ENCODE measurements around the gene CHST8. TPM values are rescaled to one million over a fixed set of nuclear protein-coding genes. Genes with fewer than 3 reads are reported as not detected.

CHST8 gene
- total RNA-seq, 2 experiments from 2014 or later: not detected

GRCh38 chr19:33718651-33719254, 97.0 kb downstream of the CHST8 start:
- Mint-ChIP-seq H3K36me3 (ENCODE audit: low read depth) (no peaks in the 10 kb centered on the region), H3K27ac (no peak overlapping the region), H3K4me3 (no peak overlapping the region), H3K4me1 (no peaks in the 10 kb centered on the region), H3K27me3 (no peaks in the 10 kb centered on the region), H3K9me3 (peaks cover 6% of the 10 kb centered on the region)
- ChIA-PET CTCF (no interaction called here), POLR2A (no interaction called here)
- DNase-seq: no peak

GRCh38 chr19:33719366-33720154, 97.8 kb downstream of the CHST8 start:
- no peaks in the 10 kb centered on the region for H3K36me3 Mint-ChIP-seq (ENCODE audit: low read depth)
- POLR2A ChIA-PET: no interaction called here
- H3K27ac Mint-ChIP-seq: no peak overlapping the region
- H3K4me3 Mint-ChIP-seq: no peak overlapping the region
- CTCF ChIA-PET: interaction anchor here (0.6 kb wide), 1 partner anchor 243 kb away, joined by 7 read pairs; no protein-coding TSS in a partner anchor
- H3K27me3 Mint-ChIP-seq: no peaks in the 10 kb centered on the region
- H3K4me1 Mint-ChIP-seq: no peaks in the 10 kb centered on the region
- no peak for DNase-seq
- H3K9me3 Mint-ChIP-seq: peaks cover 6% of the 10 kb centered on the region

- Mint-ChIP-seq H3K36me3 (ENCODE audit: low read depth) (no peaks in the 10 kb centered on the region), H3K4me1 (no peaks in the 10 kb centered on the region), H3K9me3 (peaks cover 2% of the 10 kb centered on the region), H3K27ac (no peak overlapping the region), H3K27me3 (no peaks in the 10 kb centered on the region), H3K4me3 (no peak overlapping the region)
- CTCF ChIA-PET: interaction anchor here (0.6 kb wide), 1 partner anchor 244 kb away, joined by 7 read pairs; no protein-coding TSS in a partner anchor
- POLR2A ChIA-PET: no interaction called here
- DNase-seq: no peak
These were observed 98.4 kb downstream of the CHST8 start for GRCh38 chr19:33720155-33720493.

- Mint-ChIP-seq H3K27me3 (no peaks in the 10 kb centered on the region), H3K36me3 (ENCODE audit: low read depth) (no peaks in the 10 kb centered on the region), H3K4me1 (no peaks in the 10 kb centered on the region), H3K27ac (no peak overlapping the region), H3K9me3 (peaks cover 2% of the 10 kb centered on the region), H3K4me3 (no peak overlapping the region)
- ChIA-PET CTCF (no interaction called here), POLR2A (no interaction called here)
- no peak for DNase-seq
These were observed 99.2 kb downstream of the CHST8 start for GRCh38 chr19:33720691-33721682.

DNA sequence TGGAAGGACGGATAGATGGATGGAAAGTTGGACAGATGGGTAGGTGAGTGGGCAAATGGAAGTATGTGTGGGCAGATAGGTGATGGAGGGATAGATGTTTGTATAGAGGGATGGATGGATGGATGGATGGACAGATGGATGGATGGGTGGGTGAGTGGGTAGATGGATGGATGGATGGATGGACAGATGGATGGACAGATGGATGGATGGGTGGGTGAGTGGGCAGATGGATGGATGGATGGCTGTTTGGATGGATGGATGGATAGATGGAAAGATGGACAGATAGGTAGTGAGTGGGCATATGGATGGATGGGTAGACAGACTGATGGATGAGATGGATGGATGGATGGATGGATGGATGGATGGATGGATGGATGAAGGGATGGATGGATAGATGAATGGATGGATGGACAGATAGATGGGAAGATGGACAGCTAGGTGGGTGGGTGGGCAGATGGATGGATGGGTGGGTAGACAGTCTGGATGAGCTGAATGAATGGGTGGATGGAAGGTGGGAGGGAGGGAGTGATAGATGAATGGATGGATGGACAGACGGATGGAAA, 100.1 kb downstream of the CHST8 start:
- ChIA-PET POLR2A (no interaction called here), CTCF (interaction anchor here (0.6 kb wide), 1 partner anchor 137 kb away, joined by 3 read pairs; no protein-coding TSS in a partner anchor)
- Mint-ChIP-seq H3K27me3 (no peaks in the 10 kb centered on the region), H3K27ac (no peak overlapping the region), H3K4me1 (no peaks in the 10 kb centered on the region), H3K9me3 (no peaks in the 10 kb centered on the region), H3K4me3 (no peak overlapping the region), H3K36me3 (ENCODE audit: low read depth) (no peaks in the 10 kb centered on the region)
- no peak for DNase-seq

DNA sequence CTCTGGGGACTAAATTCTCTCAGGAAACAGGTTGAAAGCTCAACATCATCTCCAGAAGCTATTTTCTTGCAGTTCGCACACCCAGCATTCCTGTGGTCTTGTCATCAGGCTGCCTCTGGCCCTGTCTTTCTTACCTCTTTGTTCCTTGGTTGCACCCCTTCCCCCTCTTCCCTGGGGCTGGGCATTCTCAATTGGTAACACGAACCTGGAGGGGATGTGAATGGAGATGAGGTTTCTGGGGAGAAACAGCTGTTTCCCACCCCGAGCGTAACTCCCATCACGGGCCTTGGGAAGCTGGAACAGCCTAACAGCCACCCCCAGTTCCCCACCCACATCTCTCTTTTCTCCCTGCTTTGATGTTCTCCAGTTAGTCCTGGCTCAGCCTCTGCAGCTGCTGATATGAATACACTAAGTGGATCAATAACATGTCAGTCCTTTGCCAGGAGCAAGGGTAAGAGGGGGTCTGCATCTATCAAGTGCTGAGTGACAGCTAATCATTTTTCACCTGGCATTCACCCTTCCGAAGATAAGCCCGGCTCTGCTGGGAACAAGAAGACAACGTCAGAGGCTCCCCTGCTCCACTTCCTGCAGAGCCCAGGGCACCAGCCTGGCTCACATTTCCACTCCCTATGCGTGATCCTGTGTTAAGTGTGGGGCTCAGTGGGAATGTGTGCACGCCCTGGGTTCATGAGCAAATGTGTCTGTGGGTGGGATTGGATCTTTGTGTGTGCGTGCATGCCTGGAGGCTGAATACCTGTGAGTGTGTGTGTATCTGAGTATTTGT, 100.9 kb downstream of the CHST8 start:
- Mint-ChIP-seq H3K36me3 (ENCODE audit: low read depth) (no peaks in the 10 kb centered on the region), H3K9me3 (no peaks in the 10 kb centered on the region), H3K4me3 (no peak overlapping the region), H3K4me1 (no peaks in the 10 kb centered on the region), H3K27ac (no peak overlapping the region), H3K27me3 (no peaks in the 10 kb centered on the region)
- POLR2A ChIA-PET: no interaction called here
- no peak for DNase-seq
- CTCF ChIA-PET: no interaction called here

GRCh38 chr19:33723512-33723911, 101.8 kb downstream of the CHST8 start:
- no peak overlapping the region for H3K27ac Mint-ChIP-seq
- no peak overlapping the region for H3K4me3 Mint-ChIP-seq
- no peaks in the 10 kb centered on the region for H3K4me1 Mint-ChIP-seq
- no peaks in the 10 kb centered on the region for H3K27me3 Mint-ChIP-seq
- no peaks in the 10 kb centered on the region for H3K9me3 Mint-ChIP-seq
- no peak for DNase-seq
- CTCF ChIA-PET: no interaction called here
- no peaks in the 10 kb centered on the region for H3K36me3 Mint-ChIP-seq (ENCODE audit: low read depth)
- POLR2A ChIA-PET: no interaction called here

- DNase-seq: no peak
- Mint-ChIP-seq H3K4me1 (no peaks in the 10 kb centered on the region), H3K36me3 (ENCODE audit: low read depth) (no peaks in the 10 kb centered on the region), H3K4me3 (no peak overlapping the region), H3K27me3 (no peaks in the 10 kb centered on the region), H3K27ac (no peak overlapping the region), H3K9me3 (no peaks in the 10 kb centered on the region)
- ChIA-PET POLR2A (no interaction called here), CTCF (no interaction called here)
These were observed 102.4 kb downstream of the CHST8 start for GRCh38 chr19:33724021-33724720.

DNA sequence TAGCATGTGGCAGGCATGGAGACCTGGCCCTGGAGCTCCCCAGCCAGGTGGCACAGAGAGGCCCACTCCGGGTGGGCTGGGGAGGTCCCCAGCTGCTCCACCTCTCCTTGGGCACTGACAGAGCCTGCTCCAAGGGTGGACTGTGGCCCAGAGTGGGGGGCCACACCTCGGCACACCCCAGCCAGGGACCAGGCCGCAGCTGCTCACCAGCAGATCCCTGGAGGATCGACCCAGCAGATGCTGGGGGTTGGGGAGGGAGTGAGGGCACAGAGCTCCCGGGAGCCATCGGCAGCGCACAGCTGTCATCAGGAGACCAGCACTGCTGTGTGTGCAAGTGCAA, 102.9 kb downstream of the CHST8 start:
- Mint-ChIP-seq H3K36me3 (ENCODE audit: low read depth) (no peaks in the 10 kb centered on the region), H3K27me3 (no peaks in the 10 kb centered on the region), H3K4me1 (no peaks in the 10 kb centered on the region), H3K9me3 (no peaks in the 10 kb centered on the region), H3K27ac (no peak overlapping the region), H3K4me3 (no peak overlapping the region)
- CTCF ChIA-PET: no interaction called here
- DNase-seq: no peak
- POLR2A ChIA-PET: no interaction called here

GRCh38 chr19:33725567-33725966, 103.8 kb downstream of the CHST8 start:
- ChIA-PET CTCF (no interaction called here), POLR2A (no interaction called here)
- Mint-ChIP-seq H3K4me3 (no peak overlapping the region), H3K27ac (no peak overlapping the region), H3K4me1 (no peaks in the 10 kb centered on the region), H3K27me3 (no peaks in the 10 kb centered on the region), H3K9me3 (no peaks in the 10 kb centered on the region), H3K36me3 (ENCODE audit: low read depth) (no peaks in the 10 kb centered on the region)
- no peak for DNase-seq

- no peaks in the 10 kb centered on the region for H3K9me3 Mint-ChIP-seq
- CTCF ChIA-PET: no interaction called here
- POLR2A ChIA-PET: no interaction called here
- H3K27ac Mint-ChIP-seq: no peak overlapping the region
- H3K27me3 Mint-ChIP-seq: no peaks in the 10 kb centered on the region
- H3K4me3 Mint-ChIP-seq: no peak overlapping the region
- no peaks in the 10 kb centered on the region for H3K4me1 Mint-ChIP-seq
- DNase-seq: no peak
- H3K36me3 Mint-ChIP-seq (ENCODE audit: low read depth): no peaks in the 10 kb centered on the region
These were observed 105.0 kb downstream of the CHST8 start for GRCh38 chr19:33726756-33727155.

DNA sequence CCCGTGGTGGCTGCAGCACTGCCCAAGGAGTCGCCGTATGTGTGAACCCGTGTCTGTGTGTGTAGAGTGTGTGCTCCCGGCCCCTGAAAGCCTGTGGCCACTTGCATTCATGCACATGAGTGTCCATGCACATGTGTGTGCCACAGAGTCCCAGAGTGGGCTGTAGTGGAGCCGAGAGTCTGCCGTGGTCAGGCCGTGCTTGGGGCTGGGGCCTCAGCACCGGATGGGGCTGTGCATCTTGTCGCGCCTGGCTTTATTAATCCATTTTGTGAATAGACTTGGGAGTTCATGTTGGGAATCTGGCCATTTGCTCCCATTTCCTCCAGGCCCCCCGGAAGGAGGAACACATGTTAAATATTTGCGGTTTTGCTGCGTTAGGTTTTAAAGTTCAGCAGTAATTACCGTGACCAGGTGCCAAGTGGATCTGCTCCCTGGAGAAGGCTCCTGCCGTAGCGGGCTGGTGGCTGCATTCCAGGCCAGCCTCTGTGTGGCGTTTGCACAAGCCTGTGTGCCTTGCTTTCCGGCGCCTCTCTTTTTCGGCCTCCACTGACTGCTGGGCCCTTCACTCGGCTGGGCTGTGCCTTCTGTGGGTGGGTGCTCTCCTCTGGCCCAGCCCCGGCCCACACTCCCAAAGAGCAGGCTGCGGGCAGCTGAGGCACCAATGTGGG, 105.7 kb downstream of the CHST8 start:
- H3K27ac Mint-ChIP-seq: no peak overlapping the region
- POLR2A ChIA-PET: no interaction called here
- H3K27me3 Mint-ChIP-seq: no peaks in the 10 kb centered on the region
- no peak overlapping the region for H3K4me3 Mint-ChIP-seq
- no peaks in the 10 kb centered on the region for H3K4me1 Mint-ChIP-seq
- no peak for DNase-seq
- H3K9me3 Mint-ChIP-seq: peaks cover under 1% of the 10 kb centered on the region
- CTCF ChIA-PET: no interaction called here
- no peaks in the 10 kb centered on the region for H3K36me3 Mint-ChIP-seq (ENCODE audit: low read depth)
